Ramos (cell line): Measurements from ENCODE around the gene JHY.

Experiments
- in situ Hi-C: fragments of 300-500 bp; cut with MboI; formaldehyde crosslinking; loops from one replicate; pipeline ENCODE4 v1.14.3; 2022; ENCODE audit warnings: low sequenced_read_pairs; ENCODE audit not compliant: unreplicated experiment

JHY gene

DNA sequence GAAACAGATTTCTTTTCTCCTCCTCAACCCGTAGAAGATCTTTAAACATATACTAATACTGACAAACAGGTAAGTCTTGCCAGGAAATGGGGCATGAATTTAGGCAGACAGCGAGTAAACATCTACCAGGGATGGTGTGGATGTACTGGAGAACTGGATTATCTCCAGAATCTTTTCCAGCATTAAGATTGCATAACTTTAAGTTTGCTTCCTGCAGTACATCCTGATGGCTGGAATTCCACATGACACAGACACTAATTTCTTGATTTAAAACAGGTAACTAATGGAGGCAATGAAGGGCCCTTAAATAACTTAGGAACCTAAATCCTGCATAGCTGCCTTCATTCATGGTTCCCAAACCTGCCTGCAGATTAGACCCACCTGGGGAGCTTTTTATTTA is 40.7 kb downstream of the JHY start:
- in situ Hi-C loops, result no loop called here

GRCh38 chr11:122931510-122931909 is 49.0 kb downstream of the JHY start:
- in situ Hi-C loops, result loop anchor here (10.0 kb wide), 1 partner anchor 63 kb away; no protein-coding TSS in a partner anchor

- in situ Hi-C loops, result loop anchor here (10.0 kb wide), 1 partner anchor 61 kb away; no protein-coding TSS in a partner anchor
These were observed 50.9 kb downstream of the JHY start for GRCh38 chr11:122933416-122933815.

- in situ Hi-C loops, result loop anchor here (10.0 kb wide), 1 partner anchor 57 kb away; no protein-coding TSS in a partner anchor
These were observed 55.4 kb downstream of the JHY start for GRCh38 chr11:122937983-122938382.

DNA sequence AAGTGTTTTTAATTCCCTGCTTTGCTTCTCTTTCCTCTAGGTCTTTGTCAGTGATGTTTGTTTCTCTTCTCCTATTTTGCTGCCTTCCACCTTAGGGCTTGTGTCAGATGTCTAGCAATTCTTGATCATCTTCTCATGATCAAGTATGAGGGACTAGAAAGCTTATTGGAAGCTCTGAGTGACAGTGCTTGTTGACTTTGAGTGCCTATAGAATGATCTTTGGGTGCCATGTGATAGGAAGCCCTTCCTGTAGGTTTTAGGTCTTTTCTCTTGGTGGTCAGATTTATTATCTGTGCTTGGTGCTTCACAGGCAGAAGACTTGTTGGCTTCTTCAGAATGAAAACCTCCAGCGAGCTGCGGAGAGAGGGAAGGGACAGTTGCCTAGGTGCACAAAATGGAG is 56.0 kb downstream of the JHY start:
- in situ Hi-C loops, result loop anchor here (10.0 kb wide), 1 partner anchor 56 kb away; no protein-coding TSS in a partner anchor

DNA sequence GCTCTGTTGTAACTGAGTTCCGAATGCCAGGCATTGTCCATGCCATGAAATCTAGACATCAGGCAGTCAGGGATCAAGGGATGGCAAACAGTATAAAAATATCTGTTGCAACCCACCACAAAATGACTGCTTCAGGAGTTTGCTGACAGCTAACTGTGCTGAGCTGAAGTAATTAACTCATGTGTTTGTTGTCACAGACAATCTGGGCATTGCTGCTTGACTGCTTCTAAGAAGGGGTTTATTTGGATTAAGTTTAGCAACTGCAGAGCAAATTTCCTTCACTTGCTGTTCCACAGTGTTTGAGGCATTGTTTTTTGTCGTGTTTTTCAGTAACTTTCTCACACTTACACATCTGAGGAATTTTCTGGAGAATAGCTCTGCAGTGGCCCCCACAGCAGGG is 68.7 kb downstream of the JHY start:
- in situ Hi-C loops, result no loop called here

- in situ Hi-C loops, result no loop called here
These were observed 71.9 kb downstream of the JHY start for GRCh38 chr11:122954455-122954854.

- in situ Hi-C loops, result no loop called here
These were observed 81.4 kb downstream of the JHY start for GRCh38 chr11:122963961-122964360.

DNA sequence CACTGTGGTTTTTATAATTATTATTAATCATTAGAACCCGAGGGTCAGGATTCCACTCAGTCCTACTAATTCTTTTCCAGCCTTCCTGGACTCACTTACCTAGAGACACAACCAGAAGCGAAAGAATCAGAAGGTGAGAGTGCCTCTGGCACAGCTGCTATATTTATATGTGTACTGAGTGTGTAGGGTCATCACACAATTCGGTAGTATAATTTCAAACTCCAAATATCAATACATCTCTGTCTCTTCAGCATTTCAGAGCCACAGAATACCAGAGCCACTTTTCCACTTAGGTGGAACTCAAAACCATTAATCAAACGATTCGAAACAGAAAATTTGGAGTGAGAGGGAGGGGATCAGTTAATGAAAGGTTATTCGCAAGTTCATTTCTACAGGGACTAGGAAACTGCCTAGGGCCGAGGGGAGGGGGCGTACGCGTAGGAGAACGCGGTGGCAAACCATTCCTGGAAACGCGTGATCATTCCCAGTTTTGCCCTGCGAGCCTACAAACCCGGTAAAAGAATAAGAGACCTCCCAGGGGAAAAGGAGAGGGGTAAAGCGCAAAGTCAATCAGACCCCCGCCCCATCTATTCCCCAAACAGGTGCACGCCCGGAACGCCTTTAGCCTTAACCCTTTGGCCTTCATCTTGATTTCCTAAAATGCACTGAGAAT is 93.6 kb downstream of the JHY start:
- in situ Hi-C loops, result no loop called here

DNA sequence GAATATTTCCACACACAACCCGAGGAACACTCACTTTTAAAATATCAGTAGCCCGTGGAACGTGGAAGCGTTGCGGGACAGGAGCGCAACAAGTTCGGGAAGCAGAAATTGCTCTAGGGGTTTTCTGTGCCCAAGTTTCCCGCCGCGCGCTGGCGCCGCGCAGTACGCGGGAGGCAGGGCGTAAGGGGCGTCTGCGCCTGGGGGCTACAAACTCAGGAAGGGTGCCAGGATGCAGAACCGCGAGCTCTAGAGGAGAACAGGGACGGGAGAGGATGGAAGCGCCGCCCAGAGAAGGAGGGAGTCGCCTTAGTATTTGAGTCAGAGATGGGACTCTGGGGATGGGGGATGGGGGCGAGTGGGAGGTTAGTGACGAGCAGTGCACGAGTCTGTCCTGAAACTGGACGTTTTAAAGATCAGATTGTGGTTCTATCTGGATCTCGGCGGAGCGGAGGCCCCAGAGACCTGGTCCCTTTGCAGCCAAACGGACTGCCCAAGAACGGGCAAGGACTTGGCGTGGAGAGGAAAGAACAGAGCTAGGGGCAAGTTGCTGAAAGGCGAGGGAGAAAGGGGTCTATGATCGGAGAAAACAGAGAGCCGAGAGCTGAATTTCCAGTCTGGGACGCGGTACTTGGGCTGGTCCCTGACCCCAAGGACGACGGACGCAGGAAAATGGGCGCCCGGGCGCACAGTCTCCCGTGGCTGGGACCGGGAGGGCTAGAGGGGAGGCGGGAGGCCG is 94.3 kb downstream of the JHY start:
- in situ Hi-C loops, result no loop called here

- in situ Hi-C loops, result no loop called here
These were observed 95.1 kb downstream of the JHY start for GRCh38 chr11:122977470-122978298.

GRCh38 chr11:122978299-122978620 is 95.7 kb downstream of the JHY start:
- in situ Hi-C loops, result no loop called here

DNA sequence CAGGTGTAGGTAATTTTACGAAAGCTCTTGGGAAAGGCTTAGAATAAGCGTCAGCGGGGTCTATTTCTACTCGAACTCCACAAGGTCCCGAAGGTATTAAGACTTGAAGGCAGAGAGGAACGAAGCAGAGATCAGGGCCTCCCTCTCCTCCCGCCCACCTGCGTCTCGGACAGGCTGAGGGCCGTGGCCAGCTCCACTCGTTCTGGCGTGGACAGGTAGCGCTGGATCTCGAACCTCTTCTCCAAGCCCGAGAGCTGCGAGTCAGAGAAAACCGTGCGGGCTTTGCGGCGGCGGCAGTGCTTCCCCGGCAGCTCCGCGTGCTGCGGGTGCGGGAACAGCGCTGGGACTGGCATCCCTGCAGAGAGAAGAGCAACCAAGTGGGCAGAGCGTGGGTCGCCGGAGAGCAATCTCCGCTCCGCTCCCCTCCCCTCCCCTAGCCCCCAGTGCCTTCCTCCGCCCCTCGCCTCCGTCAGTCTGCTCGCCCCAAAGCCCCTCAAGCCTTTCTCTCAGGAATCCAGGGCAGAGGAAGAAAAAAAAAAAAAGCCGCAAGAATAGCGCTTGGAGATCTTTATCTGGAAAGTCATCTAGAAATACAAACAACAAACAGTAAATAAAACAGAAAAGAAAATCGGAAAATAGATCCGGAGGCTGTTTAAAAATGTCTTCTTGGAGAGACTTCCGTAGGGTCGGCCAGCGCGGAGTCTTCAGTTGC is 96.7 kb downstream of the JHY start:
- in situ Hi-C loops, result no loop called here

- in situ Hi-C loops, result no loop called here
These were observed 97.4 kb downstream of the JHY start for GRCh38 chr11:122979815-122980595.

DNA sequence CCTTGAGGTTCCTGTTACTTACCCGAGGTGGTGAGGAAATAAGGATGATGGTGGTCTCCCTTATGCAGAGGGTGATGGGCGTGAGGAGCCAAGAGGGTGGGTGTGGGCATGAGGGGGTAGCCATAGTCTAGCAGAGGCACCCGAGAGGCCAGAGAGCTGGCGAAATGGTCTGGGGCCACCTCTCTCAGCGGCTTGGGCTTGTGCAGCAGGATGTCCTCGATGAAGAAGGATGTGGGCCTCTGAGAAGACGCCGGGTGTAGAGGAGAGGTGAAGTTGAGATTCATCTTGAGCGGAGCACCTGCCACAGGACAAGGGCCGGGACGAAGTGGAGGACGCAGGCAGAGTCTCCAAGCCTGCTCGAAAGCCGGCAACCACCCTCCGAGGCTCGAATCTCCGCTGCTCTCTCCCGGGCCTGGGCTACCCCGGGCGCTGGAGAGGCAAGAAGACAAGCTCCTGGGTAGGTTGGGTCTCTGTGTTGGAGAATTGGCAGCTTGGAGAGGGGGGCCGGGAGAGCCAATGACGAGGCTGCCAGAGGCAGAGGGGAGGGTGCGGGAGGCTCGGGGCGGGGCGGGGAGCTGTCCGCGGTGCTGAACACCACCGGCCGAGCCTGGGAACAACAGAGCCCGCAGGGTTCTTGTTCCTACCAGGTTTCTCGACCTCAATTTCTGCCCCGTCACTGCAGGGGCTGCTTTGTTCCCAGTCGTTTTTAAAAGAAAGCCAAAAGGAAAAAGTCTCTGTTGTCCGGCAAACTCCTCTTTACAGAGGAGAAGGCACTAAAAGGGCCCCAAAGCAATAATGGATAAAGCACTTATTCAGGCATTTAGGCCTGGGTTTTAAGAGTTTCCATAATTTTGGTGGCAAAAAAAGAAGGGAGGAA is 99.1 kb downstream of the JHY start, which contains the start of gene BSX:
Gene BSX, minus strand, starts transcription at position 447 of the 877 bp plus-strand sequence. Its CDS starts 163 bp downstream, at position 284.
- in situ Hi-C loops, result no loop called here

DNA sequence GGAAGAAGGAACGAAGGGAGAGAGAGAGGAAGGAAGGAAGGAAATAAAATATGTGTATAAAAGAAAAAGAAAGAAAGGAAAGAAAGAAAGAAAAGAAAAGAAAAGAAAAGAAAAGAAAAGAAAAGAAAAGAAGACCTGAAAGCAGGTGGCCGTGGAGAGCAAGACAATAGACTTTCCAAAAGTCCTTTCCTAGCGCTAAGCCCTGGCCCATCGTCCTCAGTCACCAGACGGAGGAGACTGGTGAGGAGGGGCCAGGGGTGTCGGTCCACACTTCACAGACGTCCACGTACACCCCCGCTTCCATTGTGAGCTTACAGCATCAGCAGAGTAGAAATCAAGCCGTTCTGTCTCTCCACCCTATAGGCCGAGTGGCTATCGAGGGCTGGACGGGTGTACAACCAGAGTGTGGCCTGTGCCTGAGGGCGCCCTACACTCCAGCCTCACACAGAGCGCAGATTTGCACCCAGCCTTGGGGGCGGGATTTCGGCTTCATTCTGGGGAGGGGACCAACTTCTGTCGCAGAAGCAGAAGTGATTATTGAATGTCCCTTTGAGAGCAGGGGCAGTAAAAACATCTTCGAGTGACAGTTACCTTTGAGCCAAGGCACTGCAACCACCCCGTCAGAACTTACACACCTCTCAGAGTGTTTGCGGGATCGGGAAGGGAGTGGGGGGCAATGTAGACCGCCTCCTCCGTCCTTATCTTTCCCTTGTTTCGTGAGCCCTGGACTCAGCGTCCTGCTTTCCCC is 101.1 kb downstream of the JHY start:
- in situ Hi-C loops, result no loop called here

DNA sequence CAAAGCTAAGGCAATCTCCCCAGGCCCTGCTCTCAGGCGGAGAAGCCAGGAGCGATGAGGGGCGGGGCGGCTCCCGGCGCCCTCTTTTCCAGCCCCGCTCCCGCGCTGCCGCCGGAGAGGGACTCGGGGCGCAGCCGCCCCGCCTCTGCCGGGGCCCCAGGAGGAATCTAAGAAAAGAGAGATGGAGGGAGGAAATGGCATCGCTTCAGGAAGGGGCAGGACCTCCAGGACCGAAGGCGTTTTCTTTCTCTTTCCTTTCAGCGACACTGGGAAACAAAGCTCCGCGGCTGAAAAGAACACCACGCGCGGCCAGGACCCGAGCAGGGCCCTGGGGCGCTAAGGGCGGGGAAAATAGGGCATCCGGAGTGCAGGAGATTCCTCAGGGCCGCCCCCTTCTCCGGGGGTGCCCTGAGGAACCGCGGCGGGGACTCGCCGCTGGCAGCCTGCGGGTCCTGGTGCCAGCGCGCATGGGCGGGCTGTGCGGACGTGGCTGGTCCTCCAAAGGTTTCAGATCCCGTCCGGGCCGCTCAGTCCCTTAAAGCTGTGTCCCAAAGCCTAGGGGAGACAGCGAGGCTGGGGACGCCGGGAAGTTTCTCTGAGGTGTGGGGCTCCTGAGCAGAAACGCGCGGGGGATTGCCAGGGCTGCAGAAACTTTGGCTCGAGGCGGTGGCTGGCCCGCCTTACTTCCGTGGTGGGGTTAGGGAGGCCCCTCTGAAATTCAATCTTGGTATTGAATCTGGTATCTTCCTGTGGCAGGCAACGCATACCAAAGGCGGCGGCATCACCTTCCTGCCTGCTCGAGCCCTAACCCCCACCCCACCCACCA is 101.8 kb downstream of the JHY start:
- in situ Hi-C loops, result no loop called here
